Heart left ventricle (tissue), 16 donors: ENCODE data around the gene SIGLEC1. TPM values are rescaled to one million over a fixed set of nuclear protein-coding genes. Genes with fewer than 3 reads are reported as not detected.
A peak's percentile ranks its signal among the peaks of the same experiment; 100 is the strongest.

Experiments used
- ATAC-seq, 4 donors: fragments of 200-7000 bp; cut with Tn5 transposase; one replicate each; pipeline ENCODE4 v1.9.1; 2020 to 2022; ENCODE audit warnings: moderate library complexity in 4 of 4, mild to moderate bottlenecking in 3 of 4, moderate number of reproducible peaks in 1 of 4
- DNase-seq, 5 donors: peaks; one replicate each; pipeline ENCODE4 v3.0.0-alpha.2; 2020
- H3K27ac ChIP-seq, 12 donors: fragments of 200-600 bp; sonication (generic) in 4 of 12; one replicate each; pipeline versions ENCODE4 v1.5.0 to v1.8.0; 2016 to 2022; ENCODE audit warnings: mild to moderate bottlenecking in 2 of 12
- H3K27me3 ChIP-seq, 9 donors: fragments of 200-600 bp; sonication (generic) in 2 of 9; one replicate each; pipeline versions ENCODE4 v1.5.1 to v1.8.0; 2016 to 2022; ENCODE audit warnings: mild to moderate bottlenecking in 3 of 9
- H3K36me3 ChIP-seq, 9 donors: fragments of 200-600 bp; sonication (generic) in 2 of 9; one replicate each; pipeline versions ENCODE4 v1.5.0 to v1.8.0; 2018 to 2022; ENCODE audit warnings: mild to moderate bottlenecking in 2 of 9
- H3K4me1 ChIP-seq, 12 donors: fragments of 200-600 bp; sonication (generic) in 4 of 12; one replicate each; pipeline versions ENCODE4 v1.5.0 to v1.8.0; 2016 to 2022; ENCODE audit warnings: mild to moderate bottlenecking in 3 of 12
- H3K4me3 ChIP-seq, 12 donors: fragments of 200-600 bp; sonication (generic) in 4 of 12; one replicate each; pipeline versions ENCODE4 v1.5.0 to v1.8.0; 2017 to 2022; ENCODE audit warnings: mild to moderate bottlenecking in 9 of 12, moderate library complexity in 4 of 12
- H3K9me3 ChIP-seq, 12 donors: fragments of 200-600 bp; sonication (generic) in 4 of 12; one replicate each; pipeline versions ENCODE4 v1.5.0 to v1.8.0; 2016 to 2022; ENCODE audit warnings: mild to moderate bottlenecking in 1 of 12
- CTCF ChIP-seq, 12 donors: fragments of 200-600 bp; sonication (generic) in 4 of 12; IDR thresholded peaks; one replicate each; pipeline versions ENCODE4 v1.5.0 to v1.8.0; 2018 to 2022; ENCODE audit warnings: antibody characterized with exemption in 12 of 12, mild to moderate bottlenecking in 5 of 12
- POLR2A ChIP-seq, 2 donors: fragments of 450-650 bp; IDR thresholded peaks; one replicate each; pipeline ENCODE4 v1.6.1; 2017; ENCODE audit warnings: antibody characterized with exemption in 2 of 2, mild to moderate bottlenecking in 2 of 2, moderate library complexity in 2 of 2
- WGBS, 4 donors: extraction: QIAGEN DNeasy Blood & Tissue Kit in 2 of 4; methylation state at CpG; one replicate each; pipeline versions ENCODE4 v1.1.5 to v1.1.7; 2013 to 2018; 5-methylcytosine and 5-hydroxymethylcytosine counted together
- intact Hi-C, 10 donors: fragments of 100-400 bp; cut with DNase I; formaldehyde crosslinking; loops; one replicate each; pipeline versions ENCODE4 v1.11.1 to v1.14.2; 2022
- polyA plus RNA-seq, 2 donors: library from polyadenylated mRNA; stranded (reverse); fragments of 200-250 nt; gene quantifications; one replicate each; pipeline ENCODE4 v1.2.3, GENCODE V29; 2013
- total RNA-seq, 9 donors: library from RNA; depleted of rRNA in 2 of 9; stranded (reverse); fragments of >200 nt in 2 of 9; fragmentation: NEBNext Ultra II Directional in 3 of 9; extraction: Animal tissue kit (Norgen Biotek cat#: 25700) in 3 of 9; gene quantifications; one replicate each; pipeline versions ENCODE4 v1.1.0 to v1.2.4, GENCODE V29; 2016 to 2023
- donor health status: ischemic (EF 13 %, LVEDD 7.1; RV severe dilation, severe dysfunction).
- donor health status: healthy with polysubstance abuse.
- donor health status: DM: no; HTN: yes; CAD: no.
- donor health status: DM: no; HTN: no; CAD: no.
- donor health status: ischemic (EF 25% LVEDD 6.9; RV normal size, moderate dysfunction).
- donor health status: ischemic (EF 25% LVEDD 5.7; RV mildly dilated, moderate dysfunction).
- donor health status: healthy.
- donor health status: DM: yes; HTN: yes; CAD: no.
- donor health status: ischemic (EF 35%, LVEDD 5.7; RV mildly dilated, moderate dysfunction).
- donor health status: nonischemic (EF 11% LVEDD 7.7; RV severe dilation, severe dysfunction).
- donor health status: DM: yes; HTN: yes; CAD: no.
- donor health status: PGD.
- donor health status: ischemic (EF 29% LVEDD 5.4; RV normal size, mild dysfunction).
- donor health status: nonischemic (EF 23%, LVEDD 6.1; RV moderate dilation, normal function).

Gene SIGLEC1
- total and polyA plus RNA-seq, 11 donors, result 1.5 to 51.9 (median 5.7) TPM

- 60 to 88% (median 84%) methylated on average over 5 to 7 of the region's 7 CpGs for WGBS, 4 donors
- H3K4me1 ChIP-seq, result peaks cover 0 to 51% (median 11%) of the 10 kb centered on the region in 12 donors
- ATAC-seq (no peak), DNase-seq (peak in 1 of 5 donors; percentile 13)
- intact Hi-C loops, result loop anchor here in 1 of 10 donors (2.0 kb wide), 1 partner anchor 20 kb away; no protein-coding TSS in a partner anchor
- peaks cover 0 to 5% (median 0%) of the 10 kb centered on the region in 9 donors for H3K27me3 ChIP-seq
- no peak overlapping the region for H3K4me3 ChIP-seq
- H3K9me3 ChIP-seq, result no peaks in the 10 kb centered on the region
- TF ChIP-seq CTCF (IDR thresholded peaks at IDR 0.05) (no peak), POLR2A (IDR thresholded peaks at IDR 0.05) (no peak)
- H3K27ac ChIP-seq, result no peak overlapping the region
- peaks cover 0 to 41% (median 14%) of the 10 kb centered on the region in 9 donors for H3K36me3 ChIP-seq
Observed at GRCh38 chr20:3755269-3755668, 42.9 kb upstream of the SIGLEC1 start.

GRCh38 chr20:3754276-3754630 is 41.9 kb upstream of the SIGLEC1 start:
- WGBS, 4 donors, result 69 to 91% (median 81%) methylated on average over 8 to 16 of the region's 16 CpGs
- peak overlapping the region in 2 of 12 donors; percentile 14 to 34 for H3K27ac ChIP-seq
- peaks cover 0 to 39% (median 17%) of the 10 kb centered on the region in 9 donors for H3K36me3 ChIP-seq
- TF ChIP-seq POLR2A (IDR thresholded peaks at IDR 0.05), result no peak
- TF ChIP-seq CTCF (IDR thresholded peaks at IDR 0.05), result no peak
- ATAC-seq, result no peak
- peaks cover 0 to 12% (median 0%) of the 10 kb centered on the region in 9 donors for H3K27me3 ChIP-seq
- H3K4me1 ChIP-seq, result peaks cover 0 to 60% (median 11%) of the 10 kb centered on the region in 12 donors
- intact Hi-C loops, result loop anchor here in 6 of 10 donors (2.0 to 5.0 kb wide), 2 partner anchors 21 to 37 kb away; no protein-coding TSS in a partner anchor
- DNase-seq, result no peak
- H3K4me3 ChIP-seq, result no peak overlapping the region
- H3K9me3 ChIP-seq, result no peaks in the 10 kb centered on the region

- H3K4me3 ChIP-seq, result no peak overlapping the region
- peak overlapping the region in 6 of 12 donors; percentile 1 to 44 (median 29) for H3K27ac ChIP-seq
- WGBS, 4 donors, result 61 to 80% (median 75%) methylated on average over 19 to 26 of the region's 26 CpGs
- DNase-seq (no peak), ATAC-seq (peak; percentile 1 to 6 (median 2))
- intact Hi-C loops, result loop anchor here in 6 of 10 donors (2.0 to 5.0 kb wide), 2 partner anchors 21 to 36 kb away; no protein-coding TSS in a partner anchor
- H3K4me1 ChIP-seq, result peaks cover 0 to 60% (median 11%) of the 10 kb centered on the region in 12 donors
- peaks cover 0 to 37% (median 17%) of the 10 kb centered on the region in 9 donors for H3K36me3 ChIP-seq
- TF ChIP-seq CTCF (IDR thresholded peaks at IDR 0.05) (no peak), POLR2A (IDR thresholded peaks at IDR 0.05) (no peak)
- H3K9me3 ChIP-seq, result no peaks in the 10 kb centered on the region
- peaks cover 0 to 12% (median 0%) of the 10 kb centered on the region in 9 donors for H3K27me3 ChIP-seq
Observed at GRCh38 chr20:3753501-3754275, 41.3 kb upstream of the SIGLEC1 start.

- Histone ChIP-seq H3K27ac (peak overlapping the region in 6 of 12 donors; percentile 1 to 44 (median 29)), H3K4me3 (no peak overlapping the region), H3K4me1 (peaks cover 0 to 57% (median 10%) of the 10 kb centered on the region in 12 donors), H3K27me3 (peaks cover 0 to 12% (median 0%) of the 10 kb centered on the region in 9 donors), H3K9me3 (no peaks in the 10 kb centered on the region), H3K36me3 (peaks cover 0 to 42% (median 21%) of the 10 kb centered on the region in 9 donors)
- no peak for TF ChIP-seq POLR2A (IDR thresholded peaks at IDR 0.05)
- TF ChIP-seq CTCF (IDR thresholded peaks at IDR 0.05), result peak; percentile 63 to 81 (median 72)
- DNase-seq, result peak in 2 of 5 donors; percentile 61 to 64
- 43 to 61% (median 46%) methylated on average over 4 of the region's 4 CpGs for WGBS, 4 donors
- peak; percentile 55 to 78 (median 61) for ATAC-seq
- intact Hi-C loops, result loop anchor here in 5 of 10 donors (5.0 kb wide), 1 partner anchor 36 kb away; no protein-coding TSS in a partner anchor
Observed at GRCh38 chr20:3753098-3753497, 40.7 kb upstream of the SIGLEC1 start.
